ENCODE results near the gene ING1.
"Not testable (repeated sequence)": the region's sequence is repeated elsewhere in the genome, so short reads cannot be mapped to it uniquely, and the experiment has no call there.

ING1 gene

GRCh38 chr13:110700641-110701040 is 12.9 kb upstream of the ING1 start:
- no peak for DNase-seq
- no peaks in the 10 kb centered on the region for H3K9me3 ChIP-seq
- TF ChIP-seq CTCF (IDR thresholded peaks at IDR 0.05): no peak
- H3K4me1 ChIP-seq: peaks cover 0 to 37% (median 27%) of the 10 kb centered on the region in 4 donors
- H3K27me3 ChIP-seq: no peaks in the 10 kb centered on the region
- H3K27ac ChIP-seq: no peak overlapping the region
- H3K4me3 ChIP-seq: no peak overlapping the region
- peaks cover 46 to 69% (median 50%) of the 10 kb centered on the region in 3 donors for H3K36me3 ChIP-seq
- intact Hi-C loops (cut with DNase I; ENCODE audit: low total_unique reads): no loop called here

DNA sequence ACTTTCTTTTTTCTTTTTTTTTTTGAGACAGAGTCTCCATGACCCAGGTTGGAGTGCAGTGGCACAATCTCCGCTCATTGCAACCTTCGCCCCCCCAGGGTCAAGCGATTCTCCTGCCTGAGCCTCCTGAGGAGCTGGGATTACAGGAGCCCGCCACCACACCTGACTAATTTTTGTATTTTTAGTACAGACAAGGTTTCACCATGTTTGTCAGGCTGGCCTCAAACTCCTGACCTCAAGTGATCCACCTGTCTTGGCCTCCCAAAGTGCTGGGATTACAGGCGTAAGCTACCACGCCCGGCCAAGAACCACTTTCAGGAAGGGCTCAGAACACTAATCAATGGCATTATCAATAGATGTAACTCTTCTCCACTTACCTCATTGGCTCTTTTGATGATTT is 12.4 kb upstream of the ING1 start:
- H3K4me3 ChIP-seq; H3K9me3 ChIP-seq; intact Hi-C loops (cut with DNase I; ENCODE audit: low total_unique reads); DNase-seq; H3K27ac ChIP-seq; H3K27me3 ChIP-seq: not testable (repeated sequence)
- Histone ChIP-seq H3K36me3 (peaks cover 46 to 66% (median 50%) of the 10 kb centered on the region in 3 donors), H3K4me1 (peaks cover 0 to 37% (median 27%) of the 10 kb centered on the region in 4 donors)

- Histone ChIP-seq H3K4me3 (no peak overlapping the region), H3K9me3 (no peaks in the 10 kb centered on the region), H3K4me1 (peaks cover 0 to 44% (median 35%) of the 10 kb centered on the region in 4 donors), H3K27me3 (no peaks in the 10 kb centered on the region), H3K27ac (peak overlapping the region; percentile 31 to 51), H3K36me3 (peaks cover 45 to 56% (median 45%) of the 10 kb centered on the region in 3 donors)
- intact Hi-C loops (cut with DNase I; ENCODE audit: low total_unique reads): no loop called here
- TF ChIP-seq CTCF (IDR thresholded peaks at IDR 0.05): no peak
- no peak for DNase-seq
Measured at GRCh38 chr13:110702089-110702488, 11.4 kb upstream of the ING1 start.

DNA sequence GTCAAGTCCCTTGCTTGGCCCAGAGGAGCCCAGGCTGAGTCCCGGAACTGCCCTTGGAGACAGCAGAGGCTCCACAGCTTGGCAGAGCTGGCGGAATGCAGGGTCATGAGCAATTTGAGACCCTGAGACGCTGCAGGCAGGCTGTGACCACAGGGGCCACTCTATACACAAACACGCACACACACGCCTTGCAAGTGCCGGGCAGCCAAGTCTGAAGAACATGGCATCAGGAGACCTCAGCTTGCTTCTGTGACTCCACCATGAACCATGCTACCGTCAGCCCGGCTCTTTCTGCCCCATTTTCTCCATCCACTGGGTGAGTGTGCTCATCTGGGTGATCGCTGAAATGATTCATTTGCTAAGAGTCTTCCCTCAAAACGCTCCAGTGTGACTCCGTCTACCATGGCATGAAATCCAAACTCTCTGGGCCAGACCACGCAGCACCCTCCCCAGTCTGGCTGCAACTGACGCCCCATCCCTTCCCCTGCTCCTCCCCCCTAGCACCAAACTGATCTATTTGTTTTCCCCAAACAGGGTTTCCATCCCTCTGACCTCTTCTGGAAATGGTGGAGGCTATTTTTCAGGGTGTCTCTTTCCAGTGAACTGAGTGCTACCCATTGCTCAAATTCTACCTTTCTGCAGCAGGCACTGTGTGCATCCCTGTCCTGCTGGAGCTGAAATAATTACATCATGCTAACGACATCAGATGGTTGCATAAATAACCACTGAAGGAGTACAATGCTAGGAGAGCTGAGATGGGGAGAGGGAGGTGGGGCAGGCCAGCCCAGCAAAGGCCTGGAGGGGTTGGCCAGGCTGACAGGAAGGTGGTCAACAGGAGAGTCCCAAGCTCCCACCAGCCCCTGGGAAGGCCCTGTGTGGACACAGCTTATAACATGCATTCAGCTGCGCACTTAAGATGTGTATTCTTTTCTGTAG is 10.6 kb upstream of the ING1 start:
- peak overlapping the region; percentile 31 to 51 for H3K27ac ChIP-seq
- no peak for DNase-seq
- H3K9me3 ChIP-seq: no peaks in the 10 kb centered on the region
- intact Hi-C loops (cut with DNase I; ENCODE audit: low total_unique reads): no loop called here
- H3K36me3 ChIP-seq: peaks cover 37 to 48% (median 37%) of the 10 kb centered on the region in 3 donors
- H3K4me1 ChIP-seq: peaks cover 0 to 44% (median 35%) of the 10 kb centered on the region in 4 donors
- no peak for TF ChIP-seq CTCF (IDR thresholded peaks at IDR 0.05)
- peak overlapping the region in 1 of 2 donors; percentile 11 for H3K4me3 ChIP-seq
- no peaks in the 10 kb centered on the region for H3K27me3 ChIP-seq

- peak overlapping the region; percentile 82 to 86 for H3K27ac ChIP-seq
- intact Hi-C loops (cut with DNase I; ENCODE audit: low total_unique reads): no loop called here
- no peak for TF ChIP-seq CTCF (IDR thresholded peaks at IDR 0.05)
Measured at GRCh38 chr13:110705356-110705825, 8.1 kb upstream of the ING1 start.

More at GRCh38 chr13:110705356-110705825, 8.1 kb upstream of the ING1 start:
- Histone ChIP-seq H3K9me3 (no peaks in the 10 kb centered on the region), H3K36me3 (peaks cover 11 to 23% (median 12%) of the 10 kb centered on the region in 3 donors), H3K4me3 (peak overlapping the region; percentile 71 to 89), H3K4me1 (peaks cover 0 to 44% (median 35%) of the 10 kb centered on the region in 4 donors), H3K27me3 (no peaks in the 10 kb centered on the region)
- no peak for DNase-seq

All from tibial artery (tissue), 4 donors.